Measurements from ENCODE around the gene AMBRA1. TPM values are rescaled to one million over a fixed set of nuclear protein-coding genes. Genes with fewer than 3 reads are reported as not detected.

The AMBRA1 gene
- total and polyA plus RNA-seq, 2 donors (not counting 3 experiments of a cell fraction or from before 2014, with no cell fraction given) = 18.4 to 32.4 TPM

DNA sequence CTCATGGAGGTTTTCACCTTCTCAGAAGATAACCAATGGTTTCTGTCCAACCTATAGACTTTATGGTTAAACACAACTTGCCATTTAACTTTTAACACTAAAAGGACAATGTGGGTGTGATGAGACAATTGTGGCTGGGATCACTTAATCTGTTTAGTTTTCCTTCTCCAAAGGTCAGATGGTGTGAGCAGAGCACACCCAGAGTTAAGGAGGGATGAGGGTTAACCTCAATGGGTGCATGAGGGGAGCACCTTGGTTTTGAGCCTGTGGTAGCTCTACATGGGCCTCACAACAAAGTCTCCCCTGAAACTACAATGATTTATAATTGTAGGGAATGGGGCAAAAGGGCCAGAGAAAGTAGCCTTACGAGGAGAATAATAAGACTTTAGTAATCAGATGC lies 173.3 kb downstream of the AMBRA1 start:
- H3K79me2 ChIP-seq (ENCODE audit: control insufficient read depth, insufficient read depth, low read length) = no peaks in the 10 kb centered on the region
- H3K4me2 ChIP-seq (ENCODE audit: insufficient read depth, low read length) = no peak overlapping the region
- H3K9me1 ChIP-seq (replicated peaks; ENCODE audit: control insufficient read depth, extremely low read depth, insufficient read depth, low read length) = no peaks in the 10 kb centered on the region
- no peaks in the 10 kb centered on the region for H3K4me1 ChIP-seq (ENCODE audit: control insufficient read depth, extremely low read depth, insufficient read depth, low read length)
- H2AFZ ChIP-seq (ENCODE audit: low read depth, low read length) = no peak overlapping the region
- ChIA-PET POLR2A (no interaction called here), CTCF (interaction anchor here (0.6 kb wide), 1 partner anchor 15 kb away, joined by 3 read pairs; no protein-coding TSS in a partner anchor)
- dilution Hi-C loops (cut with MboI; ENCODE audit: extremely low pct_ligation_motif_present, low sequenced_read_pairs) (no loop called here), intact Hi-C loops (cut with micrococcal nuclease) (no loop called here)
- DNase-seq (ENCODE audit: low read depth, low spot score) (no peak), FAIRE-seq (no peak)
- no peaks in the 10 kb centered on the region for H4K20me1 ChIP-seq (replicated peaks; ENCODE audit: control insufficient read depth, extremely low read depth, insufficient read depth, low read length)
- peaks cover 0 to 11% of the 10 kb centered on the region in 2 experiments for H3K36me3 ChIP-seq (ENCODE audit: control insufficient read depth in 2 of 2, extremely low read depth in 1 of 2, insufficient read depth in 2 of 2, low read length in 2 of 2)
- no TSS peak for BruUV-seq (replicated peaks)
- no peak overlapping the region for H3K4me3 ChIP-seq (replicated peaks in 1 of 3; ENCODE audit: insufficient read depth in 1 of 3, low read depth in 1 of 3, low read length in 3 of 3)
- no peaks in the 10 kb centered on the region for H3K9me3 ChIP-seq (replicated peaks; ENCODE audit: control insufficient read depth, insufficient read depth, low read length)
- no peak overlapping the region for H3K27ac ChIP-seq (ENCODE audit: insufficient read depth, low read depth, low read length)
- H3K9ac ChIP-seq (replicated peaks; ENCODE audit: extremely low read depth, insufficient read depth, low read length) = no peak overlapping the region
- TF ChIP-seq JUN (IDR thresholded peaks at IDR 0.05; ENCODE audit: borderline replicate concordance, insufficient read depth, insufficient read length, low read depth) = no peak
- TF ChIP-seq CTCF (IDR thresholded peaks at IDR 0.05; ENCODE audit: extremely low read depth in 1 of 2, insufficient read depth in 1 of 2, low read depth in 1 of 2, low read length in 2 of 2) = no peak
- no peak for TF ChIP-seq GATA2 (IDR thresholded peaks at IDR 0.05; ENCODE audit: insufficient read depth, insufficient read length, low read depth, low read length)
- TF ChIP-seq, protein P1, sequence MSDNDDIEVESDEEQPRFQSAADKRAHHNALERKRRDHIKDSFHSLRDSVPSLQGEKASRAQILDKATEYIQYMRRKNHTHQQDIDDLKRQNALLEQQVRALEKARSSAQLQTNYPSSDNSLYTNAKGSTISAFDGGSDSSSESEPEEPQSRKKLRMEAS (IDR thresholded peaks at IDR 0.05; ENCODE audit: insufficient read depth, insufficient read length) = no peak
- no peaks in the 10 kb centered on the region for H3K27me3 ChIP-seq (ENCODE audit: control insufficient read depth in 2 of 2, insufficient read depth in 2 of 2, low read length in 2 of 2)

DNA sequence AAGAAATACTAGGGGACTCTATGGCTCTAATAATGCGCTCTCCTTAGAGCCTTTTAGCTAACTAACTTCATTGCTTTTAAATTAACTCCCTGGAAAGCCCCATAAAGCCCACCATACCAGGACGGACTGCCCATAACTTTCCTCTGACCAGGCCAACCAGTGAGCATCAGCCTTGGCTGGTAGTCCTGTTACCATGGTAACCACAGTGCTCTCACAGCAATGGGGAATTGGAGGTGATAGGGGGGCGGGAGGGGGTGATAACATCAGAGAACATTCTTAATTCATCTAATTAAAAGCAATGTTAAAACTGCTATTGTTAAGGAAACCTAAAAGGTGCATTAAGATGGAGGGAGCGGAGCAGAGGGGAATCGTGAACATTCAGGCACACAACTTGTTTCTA lies 175.1 kb downstream of the AMBRA1 start:
- H3K36me3 ChIP-seq (ENCODE audit: control insufficient read depth in 2 of 2, extremely low read depth in 1 of 2, insufficient read depth in 2 of 2, low read length in 2 of 2) = peaks cover 0 to 18% of the 10 kb centered on the region in 2 experiments
- no peaks in the 10 kb centered on the region for H3K9me3 ChIP-seq (replicated peaks; ENCODE audit: control insufficient read depth, insufficient read depth, low read length)
- ChIA-PET CTCF (interaction anchor here (1.1 to 1.4 kb wide), 2 partner anchors 25 to 111 kb away, joined by 3 read pairs; no protein-coding TSS in a partner anchor), POLR2A (interaction anchor here (0.6 kb wide), 1 partner anchor 878 kb away, joined by 4 read pairs; no protein-coding TSS in a partner anchor)
- H3K4me1 ChIP-seq (ENCODE audit: control insufficient read depth, extremely low read depth, insufficient read depth, low read length) = no peaks in the 10 kb centered on the region
- intact Hi-C loops (cut with micrococcal nuclease) = no loop called here
- no peaks in the 10 kb centered on the region for H4K20me1 ChIP-seq (replicated peaks; ENCODE audit: control insufficient read depth, extremely low read depth, insufficient read depth, low read length)
- DNase-seq (ENCODE audit: low read depth, low spot score) (no peak), FAIRE-seq (no peak)
- no peak for TF ChIP-seq POLR2AphosphoS5 (IDR thresholded peaks at IDR 0.05; ENCODE audit: insufficient read depth, low read depth, low read length)
- no peak for TF ChIP-seq MYC (IDR thresholded peaks at IDR 0.05; ENCODE audit: low read depth, low read length)
- TF ChIP-seq, protein P1 (IDR thresholded peaks at IDR 0.05; ENCODE audit: insufficient read depth, insufficient read length) = no peak
- TF ChIP-seq POLR2A (IDR thresholded peaks at IDR 0.05; ENCODE audit: low read depth, low read length) = no peak
- TF ChIP-seq EZH2 (IDR thresholded peaks at IDR 0.05; ENCODE audit: borderline replicate concordance, low read depth, low read length, severe bottlenecking) = no peak
- TF ChIP-seq CTCF (IDR thresholded peaks at IDR 0.05; ENCODE audit: extremely low read depth in 1 of 2, insufficient read depth in 1 of 2, low read depth in 1 of 2, low read length in 2 of 2) = no peak
- TF ChIP-seq JUN (IDR thresholded peaks at IDR 0.05; ENCODE audit: borderline replicate concordance, insufficient read depth, insufficient read length, low read depth) = no peak
- no peak for TF ChIP-seq GATA2 (IDR thresholded peaks at IDR 0.05; ENCODE audit: insufficient read depth, insufficient read length, low read depth, low read length)
- TF ChIP-seq FOS (IDR thresholded peaks at IDR 0.05; ENCODE audit: borderline replicate concordance, insufficient read depth, low read length) = no peak
- no peak overlapping the region for H3K9ac ChIP-seq (replicated peaks; ENCODE audit: extremely low read depth, insufficient read depth, low read length)
- H3K4me3 ChIP-seq (replicated peaks in 1 of 3; ENCODE audit: insufficient read depth in 1 of 3, low read depth in 1 of 3, low read length in 3 of 3) = no peak overlapping the region
- no peak overlapping the region for H3K4me2 ChIP-seq (ENCODE audit: insufficient read depth, low read length)
- BruUV-seq (replicated peaks) = no TSS peak
- H3K79me2 ChIP-seq (ENCODE audit: control insufficient read depth, insufficient read depth, low read length) = no peaks in the 10 kb centered on the region
- H3K27ac ChIP-seq (ENCODE audit: insufficient read depth, low read depth, low read length) = no peak overlapping the region
- no peaks in the 10 kb centered on the region for H3K9me1 ChIP-seq (replicated peaks; ENCODE audit: control insufficient read depth, extremely low read depth, insufficient read depth, low read length)
- no peaks in the 10 kb centered on the region for H3K27me3 ChIP-seq (ENCODE audit: control insufficient read depth in 2 of 2, insufficient read depth in 2 of 2, low read length in 2 of 2)
- no peak overlapping the region for H2AFZ ChIP-seq (ENCODE audit: low read depth, low read length)
- dilution Hi-C loops (cut with MboI; ENCODE audit: extremely low pct_ligation_motif_present, low sequenced_read_pairs) = no loop called here
